PFSK-1 (cell line): ENCODE measurements around the gene MEGF6.

Experiments
- POLR2AphosphoS5 ChIP-seq: IDR thresholded peaks from 2 replicates; pipeline ENCODE4 v1.6.1; 2012; ENCODE audit warnings: low read depth, mild to moderate bottlenecking, control low read depth, low read length, moderate library complexity
- SIN3A ChIP-seq: IDR thresholded peaks from 2 replicates; pipeline ENCODE4 v1.6.1; 2012; ENCODE audit warnings: mild to moderate bottlenecking, low read length, moderate library complexity, borderline replicate concordance; ENCODE audit not compliant: insufficient read depth
- TAF1 ChIP-seq: IDR thresholded peaks from 2 replicates; pipeline ENCODE4 v1.6.1; 2012; ENCODE audit warnings: low read length, control low read depth, borderline replicate concordance; ENCODE audit not compliant: insufficient read depth
- TF ChIP-seq, protein P1 (sequence below), 2 experiments: IDR thresholded peaks; 2 replicates each; pipeline versions ENCODE4 v1.6.1 to v1.8.0; 2011 to 2012; ENCODE audit warnings: low read depth in 2 of 2, low read length in 2 of 2, control low read depth in 1 of 2, inconsistent platforms in 1 of 2, mild to moderate bottlenecking in 1 of 2, moderate library complexity in 1 of 2; ENCODE audit not compliant: insufficient read depth in 1 of 2

GRCh38 chr1:3522564-3523265, 88.6 kb downstream of the MEGF6 start:
- no peak for TF ChIP-seq POLR2AphosphoS5
- TF ChIP-seq, protein P1, sequence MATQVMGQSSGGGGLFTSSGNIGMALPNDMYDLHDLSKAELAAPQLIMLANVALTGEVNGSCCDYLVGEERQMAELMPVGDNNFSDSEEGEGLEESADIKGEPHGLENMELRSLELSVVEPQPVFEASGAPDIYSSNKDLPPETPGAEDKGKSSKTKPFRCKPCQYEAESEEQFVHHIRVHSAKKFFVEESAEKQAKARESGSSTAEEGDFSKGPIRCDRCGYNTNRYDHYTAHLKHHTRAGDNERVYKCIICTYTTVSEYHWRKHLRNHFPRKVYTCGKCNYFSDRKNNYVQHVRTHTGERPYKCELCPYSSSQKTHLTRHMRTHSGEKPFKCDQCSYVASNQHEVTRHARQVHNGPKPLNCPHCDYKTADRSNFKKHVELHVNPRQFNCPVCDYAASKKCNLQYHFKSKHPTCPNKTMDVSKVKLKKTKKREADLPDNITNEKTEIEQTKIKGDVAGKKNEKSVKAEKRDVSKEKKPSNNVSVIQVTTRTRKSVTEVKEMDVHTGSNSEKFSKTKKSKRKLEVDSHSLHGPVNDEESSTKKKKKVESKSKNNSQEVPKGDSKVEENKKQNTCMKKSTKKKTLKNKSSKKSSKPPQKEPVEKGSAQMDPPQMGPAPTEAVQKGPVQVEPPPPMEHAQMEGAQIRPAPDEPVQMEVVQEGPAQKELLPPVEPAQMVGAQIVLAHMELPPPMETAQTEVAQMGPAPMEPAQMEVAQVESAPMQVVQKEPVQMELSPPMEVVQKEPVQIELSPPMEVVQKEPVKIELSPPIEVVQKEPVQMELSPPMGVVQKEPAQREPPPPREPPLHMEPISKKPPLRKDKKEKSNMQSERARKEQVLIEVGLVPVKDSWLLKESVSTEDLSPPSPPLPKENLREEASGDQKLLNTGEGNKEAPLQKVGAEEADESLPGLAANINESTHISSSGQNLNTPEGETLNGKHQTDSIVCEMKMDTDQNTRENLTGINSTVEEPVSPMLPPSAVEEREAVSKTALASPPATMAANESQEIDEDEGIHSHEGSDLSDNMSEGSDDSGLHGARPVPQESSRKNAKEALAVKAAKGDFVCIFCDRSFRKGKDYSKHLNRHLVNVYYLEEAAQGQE (IDR thresholded peaks at IDR 0.05; ENCODE audit: insufficient read depth in 1 of 2, low read depth in 2 of 2, low read length in 2 of 2) = no peak
- no peak for TF ChIP-seq SIN3A
- no peak for TF ChIP-seq TAF1
